K562 (cell line): ENCODE results near the gene SETD4. TPM values are rescaled to one million over a fixed set of nuclear protein-coding genes. Genes with fewer than 3 reads are reported as not detected.

ENCODE experiments used
- CHD1 ChIP-seq: fragments of 200-600 bp; sonication (generic); IDR thresholded peaks from one replicate; pipeline ENCODE4 v1.6.1; 2012; ENCODE audit warnings: mild to moderate bottlenecking, moderate library complexity, low read length, inconsistent platforms
- CTCF ChIP-seq, 3 experiments: IDR thresholded peaks in 2 of 3; conservative IDR thresholded peaks in 1 of 3; 2 replicates each; pipeline ENCODE4 v1.5.1; 2011 to 2012; ENCODE audit warnings: low read length in 3 of 3, mild to moderate bottlenecking in 3 of 3, control low read depth in 2 of 3, improper control_type of control experiment in 1 of 3, inconsistent platforms in 1 of 3, low read depth in 1 of 3, mixed read lengths in 1 of 3, moderate library complexity in 1 of 3; ENCODE audit not compliant: insufficient read depth in 2 of 3
- E2F4 ChIP-seq: sonication (generic); formaldehyde crosslinking; IDR thresholded peaks from 2 replicates; pipeline ENCODE4 v1.8.0; 2022; ENCODE audit warnings: mild to moderate bottlenecking, low read depth, missing genetic modification reagents
- GABPB1 ChIP-seq: sonication (generic); formaldehyde crosslinking; IDR thresholded peaks from 2 replicates; pipeline ENCODE4 v1.8.0; 2022; ENCODE audit warnings: mild to moderate bottlenecking, missing genetic modification reagents
- IFI16 ChIP-seq: fragments of 250-450 bp; sonication (Bioruptor Pico); IDR thresholded peaks from 2 replicates; pipeline ENCODE4 v2.1.2; 2022; ENCODE audit warnings: mild to moderate bottlenecking, inconsistent platforms
- NCOA6 ChIP-seq: fragments of 450-650 bp; IDR thresholded peaks from 2 replicates; pipeline ENCODE4 v1.6.1; 2017; ENCODE audit warnings: mild to moderate bottlenecking
- NR1H2 ChIP-seq: sonication (generic); formaldehyde crosslinking; IDR thresholded peaks from 2 replicates; pipeline ENCODE4 v1.4.0; 2020; ENCODE audit warnings: mild to moderate bottlenecking, missing genetic modification reagents
- RREB1 ChIP-seq: fragments of 250-450 bp; sonication (Bioruptor Pico); IDR thresholded peaks from 2 replicates; pipeline ENCODE4 v1.4.0; 2020
- SRSF1 ChIP-seq: fragments of 200-400 bp; formaldehyde crosslinking; IDR thresholded peaks from 2 replicates; pipeline ENCODE4 v1.6.1; 2017; ENCODE audit warnings: mild to moderate bottlenecking, low read depth, low read length, moderate library complexity
- ZBTB33 ChIP-seq: sonication (generic); formaldehyde crosslinking; IDR thresholded peaks from 2 replicates; pipeline ENCODE4 v1.8.1; 2023; ENCODE audit warnings: mild to moderate bottlenecking, missing genetic modification reagents
- ZNF280A ChIP-seq: fragments of 450-650 bp; IDR thresholded peaks from 2 replicates; pipeline ENCODE4 v1.6.1; 2018; ENCODE audit warnings: mild to moderate bottlenecking, low read depth; ENCODE audit not compliant: partially characterized antibody
- polyA plus RNA-seq, 8 experiments: library from polyadenylated mRNA; depleted of rRNA in 4 of 8; stranded (reverse) in 5 of 8; unstranded in 3 of 8; fragments of >200 nt; fragmentation: Nextera tagmentation in 2 of 8; fragmentation: Illumina TruSeq in 1 of 8; extraction: Ambion mirVana in 2 of 8; extraction: Trizol in 1 of 8; gene quantifications; 2 replicates each; pipeline versions ENCODE4 v1.2.1 to v1.2.3, GENCODE V29; 2011 to 2014; ENCODE audit warnings: inconsistent platforms in 1 of 8, missing spikeins in 1 of 8
- total RNA-seq, 7 experiments: library from RNA; depleted of rRNA in 6 of 7; stranded (reverse); fragments of >200 nt in 6 of 7; fragmentation: Illumina TruSeq in 2 of 7; extraction: Trizol in 2 of 7; gene quantifications; 2 replicates each; pipeline versions ENCODE4 v1.2.1 to v1.2.3, GENCODE V29; 2011 to 2021; ENCODE audit warnings: low replicate concordance in 1 of 7

The SETD4 gene
- total and polyA plus RNA-seq, 9 of the 15 experiments (the other 6 are each of a cell fraction or from before 2014, with no cell fraction given) = 16.1 to 51.3 (median 25.7) TPM

- TF ChIP-seq E2F4 (CRISPR knock-in tag) = no peak
- TF ChIP-seq NCOA6 = no peak
- TF ChIP-seq ZBTB33 = 0 out of 2 replicates have a peak, but pooled peaks have one; percentile 38
- no peak for TF ChIP-seq ZNF280A
- no peak for TF ChIP-seq NR1H2 (CRISPR knock-in tag)
- TF ChIP-seq IFI16 (CRISPR knock-in tag) = no peak
- no peak for TF ChIP-seq RREB1 (CRISPR knock-in tag)
- no peak for TF ChIP-seq CHD1
- TF ChIP-seq CTCF (IDR thresholded peaks at IDR 0.05 in 2 of 3, conservative IDR thresholded peaks at IDR 0.05 in 1 of 3; ENCODE audit: insufficient read depth in 2 of 3, low read depth in 1 of 3, low read length in 3 of 3) = peak; percentile 55 to 71 (median 68)
- TF ChIP-seq GABPB1 (CRISPR knock-in tag) = no peak
- no peak for TF ChIP-seq SRSF1
Observed at GRCh38 chr21:36104317-36105300, 44.3 kb upstream of the SETD4 start (continued).
